ENCODE measurements around the gene TMEM45A.
A peak's percentile ranks its signal among the peaks of the same experiment; 100 is the strongest.
"Not testable (repeated sequence)": the region's sequence is repeated elsewhere in the genome, so short reads cannot be mapped to it uniquely, and the experiment has no call there.

TMEM45A gene

GRCh38 chr3:100492059-100493006 is at the start of gene TMEM45A:
TMEM45A (plus strand) TSS chr3:100492619; CDS start chr3:100555212, 62,593 bp downstream.
- Histone ChIP-seq H3K4me3 (peak within 1 kb of the TSS; percentile 79), H3K27ac (peak within 1 kb of the TSS; percentile 76 to 92)
- DNase-seq (ENCODE audit: low spot score), result peak; percentile 97
- TF ChIP-seq CTCF (IDR thresholded peaks at IDR 0.05), result no peak

GRCh38 chr3:100443690-100444089 is 48.7 kb upstream of the TMEM45A start:
- no peak for TF ChIP-seq CTCF (IDR thresholded peaks at IDR 0.05)

DNA sequence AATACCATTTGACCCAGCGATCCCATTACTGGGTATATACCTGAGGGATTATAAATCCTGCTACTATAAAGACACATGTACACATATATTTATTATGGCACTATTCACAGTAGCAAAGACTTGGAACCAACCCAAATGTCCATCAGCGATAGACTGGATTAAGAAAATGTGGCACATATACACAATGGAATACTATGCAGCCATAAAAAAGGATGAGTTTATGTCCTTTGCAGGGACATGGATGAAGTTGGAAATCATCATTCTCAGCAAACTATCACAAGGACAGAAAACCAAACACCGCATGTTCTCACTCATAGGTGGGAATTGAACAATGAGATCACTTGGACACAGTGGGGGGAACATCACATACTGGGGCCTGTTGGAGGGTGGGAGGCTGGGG is 45.4 kb upstream of the TMEM45A start:
- H3K27ac ChIP-seq; DNase-seq (ENCODE audit: low spot score); H3K4me3 ChIP-seq: not testable (repeated sequence)

More at GRCh38 chr3:100443690-100444089, 48.7 kb upstream of the TMEM45A start:
- DNase-seq (ENCODE audit: low spot score), result no peak
- H3K27ac ChIP-seq, result no peak overlapping the region
- H3K4me3 ChIP-seq, result no peak overlapping the region

- no peak for DNase-seq (ENCODE audit: low spot score)
- no peak for TF ChIP-seq CTCF (IDR thresholded peaks at IDR 0.05)
- Histone ChIP-seq H3K27ac (no peak overlapping the region), H3K4me3 (no peak overlapping the region)
Observed at GRCh38 chr3:100448079-100448478, 44.3 kb upstream of the TMEM45A start.

GRCh38 chr3:100449214-100449613 is 43.2 kb upstream of the TMEM45A start:
- DNase-seq (ENCODE audit: low spot score), result no peak
- Histone ChIP-seq H3K27ac (no peak overlapping the region), H3K4me3 (no peak overlapping the region)
- no peak for TF ChIP-seq CTCF (IDR thresholded peaks at IDR 0.05)

DNA sequence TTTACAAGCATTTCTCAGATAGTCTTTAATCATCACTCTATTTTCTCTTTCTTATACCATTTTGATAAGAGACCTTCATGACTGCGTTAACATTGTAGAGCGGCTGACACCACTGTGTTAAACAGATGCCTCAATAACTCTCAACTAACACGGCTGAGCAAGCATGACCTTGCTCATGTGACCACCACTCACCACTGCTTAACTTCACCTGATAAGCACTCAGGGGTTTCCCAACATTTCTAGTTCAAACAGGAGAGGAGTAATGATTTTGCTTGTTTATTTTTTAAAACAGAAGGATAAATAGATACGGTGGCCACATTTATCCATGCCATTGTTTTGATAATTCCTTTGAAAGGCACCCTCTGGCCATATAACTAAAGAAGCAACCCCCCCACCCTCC is 37.7 kb upstream of the TMEM45A start:
- no peak for TF ChIP-seq CTCF (IDR thresholded peaks at IDR 0.05)
- Histone ChIP-seq H3K4me3 (no peak overlapping the region), H3K27ac (no peak overlapping the region)
- no peak for DNase-seq (ENCODE audit: low spot score)

DNA sequence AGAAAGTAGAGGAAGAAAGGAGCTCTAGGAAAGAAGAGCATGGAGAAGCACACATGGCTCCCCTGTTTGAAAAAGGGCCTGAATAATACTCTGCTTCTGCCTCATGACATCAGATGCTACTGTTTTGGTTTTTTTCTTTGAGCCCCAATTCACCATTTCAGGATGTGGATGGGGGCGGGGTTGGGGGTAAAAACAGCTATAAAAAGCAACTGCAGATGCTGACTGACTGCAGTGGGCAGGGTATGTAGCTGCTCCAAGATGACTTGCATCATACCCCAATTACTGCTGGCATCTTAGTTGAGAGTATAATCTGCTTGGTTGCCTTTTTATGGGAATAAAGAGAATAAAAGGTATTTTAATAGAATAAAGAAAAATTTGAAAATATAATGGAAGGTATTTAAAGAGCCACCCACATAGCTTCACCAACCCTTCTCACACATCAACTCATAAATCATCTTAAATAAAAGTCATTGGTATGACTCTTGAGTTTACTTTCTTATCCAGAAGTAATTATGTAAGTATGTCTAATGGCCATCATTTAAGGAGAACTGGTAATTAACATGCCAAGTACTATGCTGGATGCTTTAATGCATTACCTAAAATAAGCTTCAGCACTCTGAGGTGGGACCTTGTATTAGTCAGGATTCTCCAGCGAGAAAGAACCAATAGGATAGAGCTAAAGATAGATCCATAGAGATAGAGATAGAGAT is 36.4 kb upstream of the TMEM45A start:
- H3K4me3 ChIP-seq, result no peak overlapping the region
- no peak overlapping the region for H3K27ac ChIP-seq
- no peak for TF ChIP-seq CTCF (IDR thresholded peaks at IDR 0.05)
- no peak for DNase-seq (ENCODE audit: low spot score)
